Dermis microvascular lymphatic vessel endothelial cell (primary cell): ENCODE measurements around the gene INO80B. TPM values are rescaled to one million over a fixed set of nuclear protein-coding genes. Genes with fewer than 3 reads are reported as not detected.
"Not testable (repeated sequence)": the region's sequence is repeated elsewhere in the genome, so short reads cannot be mapped to it uniquely, and the experiment has no call there.

Source experiments
- DNase-seq, 2 donors: peaks; one replicate each; pipeline versions ENCODE4 v3.0.0 to v3.0.0-alpha.2; 2010; ENCODE audit warnings: low read depth in 2 of 2
- total RNA-seq: library from RNA; depleted of rRNA; stranded (reverse); fragments of >200 nt; gene quantifications from 2 replicates; pipeline ENCODE4 v1.2.1, GENCODE V29; 2014

Gene INO80B
- total RNA-seq, 1 donor from 2014 or later, result 4.1 TPM

GRCh38 chr2:74474899-74475298 lies 20.0 kb downstream of the INO80B start:
- DNase-seq, result no peak

- DNase-seq, result no peak
Measured at GRCh38 chr2:74481431-74481830, 26.5 kb downstream of the INO80B start.

- peak in 1 of 2 donors; percentile 79 for DNase-seq
Measured at GRCh38 chr2:74481961-74482800, 27.3 kb downstream of the INO80B start.

- DNase-seq, result peak; percentile 88 to 97
Measured at GRCh38 chr2:74482801-74483674, 28.2 kb downstream of the INO80B start, which contains the start of the genes CCDC142 and TTC31. Gene CCDC142 (minus strand): TSS chr2:74482998. CDS start chr2:74482837, 161 bp downstream. Gene TTC31 (plus strand): TSS chr2:74483081. CDS start chr2:74483096, 15 bp downstream.

- not testable (repeated sequence) for DNase-seq
Measured at GRCh38 chr2:74483675-74484164, 28.8 kb downstream of the INO80B start.

- DNase-seq, result no peak
Measured at GRCh38 chr2:74486141-74486540, 31.3 kb downstream of the INO80B start.

GRCh38 chr2:74488643-74489481 lies 34.0 kb downstream of the INO80B start:
- DNase-seq, result no peak

GRCh38 chr2:74489906-74490305 lies 35.0 kb downstream of the INO80B start:
- DNase-seq, result no peak

- DNase-seq, result no peak
Measured at GRCh38 chr2:74491648-74492544, 37.0 kb downstream of the INO80B start.

- DNase-seq, result no peak
Measured at GRCh38 chr2:74493546-74493945, 38.7 kb downstream of the INO80B start.

- no peak for DNase-seq
Measured at GRCh38 chr2:74495440-74495839, 40.6 kb downstream of the INO80B start.

GRCh38 chr2:74496997-74497776 lies 42.3 kb downstream of the INO80B start:
- DNase-seq, result no peak

- no peak for DNase-seq
Measured at GRCh38 chr2:74497777-74498499, 43.1 kb downstream of the INO80B start.

GRCh38 chr2:74498500-74499266 lies 43.8 kb downstream of the INO80B start:
- DNase-seq, result no peak

GRCh38 chr2:74499267-74499939 lies 44.5 kb downstream of the INO80B start, which contains the start of gene LBX2:
Gene LBX2 (minus strand): TSS chr2:74499603. CDS start chr2:74499537, 66 bp downstream.
- DNase-seq, result no peak

- no peak for DNase-seq
Measured at GRCh38 chr2:74499940-74500577, 45.2 kb downstream of the INO80B start.

- DNase-seq, result no peak
Measured at GRCh38 chr2:74500578-74500946, 45.7 kb downstream of the INO80B start.
